NT2/D1 (cell line): ENCODE results near the gene AP1G2.

Experiments
- YY1 ChIP-seq: IDR thresholded peaks from 2 replicates; pipeline ENCODE4 v1.6.1; 2011; ENCODE audit not compliant: insufficient read length, insufficient read depth
- ZNF274 ChIP-seq: IDR thresholded peaks from 2 replicates; pipeline ENCODE4 v1.6.1; 2011; ENCODE audit warnings: mild to moderate bottlenecking, low read depth, low read length

DNA sequence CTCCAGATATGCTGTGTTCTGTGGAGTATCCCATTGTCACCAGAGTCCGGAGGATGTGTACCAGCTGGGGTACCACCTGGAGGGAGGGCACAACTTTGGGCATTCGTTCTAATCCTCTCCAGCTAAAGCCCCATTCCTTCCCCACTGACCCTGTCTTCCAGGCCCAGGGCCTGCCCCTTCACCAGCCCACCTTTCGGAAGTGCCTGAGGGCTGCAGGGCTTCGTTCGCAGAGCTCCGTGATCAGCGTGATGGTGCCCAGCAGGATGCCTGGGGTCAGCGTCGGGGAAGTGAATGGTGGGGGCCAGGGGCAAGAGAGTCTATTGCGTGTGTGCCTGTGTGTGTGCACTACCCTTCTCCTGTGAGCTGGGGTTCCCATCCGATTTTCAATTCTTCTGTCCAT lies 2.0 kb downstream of the AP1G2 start:
- TF ChIP-seq ZNF274: no peak
- no peak for TF ChIP-seq YY1
